ENCODE results near the gene FIGLA. TPM values are rescaled to one million over a fixed set of nuclear protein-coding genes. Genes with fewer than 3 reads are reported as not detected.

The FIGLA gene
- total and polyA plus RNA-seq, 2 of the 8 experiments (the other 6 are each of a cell fraction or from before 2014, with no cell fraction given): not detected

DNA sequence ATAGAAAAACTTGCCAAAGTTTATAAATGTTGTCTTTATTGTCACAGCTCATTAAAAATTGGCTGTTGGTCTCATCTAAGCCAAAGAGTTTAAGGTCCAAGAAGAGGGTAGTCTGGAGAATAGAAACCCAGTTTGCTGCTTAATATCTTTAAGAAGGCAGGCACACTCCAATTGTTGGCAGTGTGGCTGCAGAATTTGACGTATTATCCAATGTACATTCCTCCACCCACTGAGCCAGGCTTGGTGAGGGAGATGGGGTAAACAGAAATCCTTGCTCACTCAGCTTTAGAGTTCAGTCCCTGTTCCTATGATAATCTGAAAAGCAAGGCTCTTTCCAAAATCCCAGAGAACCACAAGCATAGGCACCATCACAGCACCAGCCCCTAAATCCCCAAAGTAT, 11.8 kb downstream of the FIGLA start (continued):
- TF ChIP-seq ZNF274 (IDR thresholded peaks at IDR 0.05; ENCODE audit: borderline replicate concordance, extremely low read depth, low read length): no peak
- no peak for TF ChIP-seq HDAC6 (IDR thresholded peaks at IDR 0.05; ENCODE audit: low read depth, low read length)
- no peak for TF ChIP-seq CHD1 (IDR thresholded peaks at IDR 0.05; ENCODE audit: low read depth, low read length)
